Anterior cingulate cortex (tissue), 58 donors: ENCODE data around the gene RAB5A.
"Not testable (repeated sequence)": the region's sequence is repeated elsewhere in the genome, so short reads cannot be mapped to it uniquely, and the experiment has no call there.

ENCODE experiments used
- DNase-seq, 58 donors: peaks; one replicate each; lab custom pipeline; 2025; lab: John Stamatoyannopoulos, UW

Gene RAB5A

GRCh38 chr3:19945969-19946831, 697 bp upstream of the RAB5A start:
- DNase-seq, result peak in 12 of 58 donors; percentile 2 to 75 (median 20)

GRCh38 chr3:19947549-19948225, 790 bp downstream of the RAB5A start:
- DNase-seq, result peak in 49 of 58 donors; percentile 3 to 75 (median 49)

- no peak for DNase-seq
Measured at GRCh38 chr3:19948226-19948591, 1.3 kb downstream of the RAB5A start.

- DNase-seq, result no peak
Measured at GRCh38 chr3:19950316-19950715, 3.4 kb downstream of the RAB5A start.

GRCh38 chr3:19954676-19955075, 7.8 kb downstream of the RAB5A start:
- no peak for DNase-seq

- not testable (repeated sequence) for DNase-seq
Measured at GRCh38 chr3:19957354-19957753, 10.5 kb downstream of the RAB5A start.

GRCh38 chr3:19959505-19959904, 12.6 kb downstream of the RAB5A start:
- DNase-seq, result no peak

GRCh38 chr3:19960696-19961095, 13.8 kb downstream of the RAB5A start:
- no peak for DNase-seq

- DNase-seq, result no peak
Measured at GRCh38 chr3:19961960-19962359, 15.1 kb downstream of the RAB5A start.

- DNase-seq, result no peak
Measured at GRCh38 chr3:19967208-19967607, 20.3 kb downstream of the RAB5A start.

- DNase-seq, result no peak
Measured at GRCh38 chr3:19967812-19968211, 20.9 kb downstream of the RAB5A start.

GRCh38 chr3:19970327-19970726, 23.4 kb downstream of the RAB5A start:
- DNase-seq, result no peak

GRCh38 chr3:19972054-19972453, 25.2 kb downstream of the RAB5A start:
- no peak for DNase-seq

- DNase-seq, result not testable (repeated sequence)
Measured at GRCh38 chr3:19988904-19989303, 42.0 kb downstream of the RAB5A start.

GRCh38 chr3:19994796-19995195, 47.9 kb downstream of the RAB5A start:
- DNase-seq, result no peak

GRCh38 chr3:19997502-19997901, 50.6 kb downstream of the RAB5A start:
- DNase-seq, result no peak

- DNase-seq, result no peak
Measured at GRCh38 chr3:20001932-20002331, 55.0 kb downstream of the RAB5A start.

- DNase-seq, result no peak
Measured at GRCh38 chr3:20007960-20008359, 61.1 kb downstream of the RAB5A start.

- DNase-seq, result no peak
Measured at GRCh38 chr3:20008646-20009045, 61.7 kb downstream of the RAB5A start.

- no peak for DNase-seq
Measured at GRCh38 chr3:20012164-20012563, 65.3 kb downstream of the RAB5A start, which contains the start of gene PP2D1. Gene PP2D1, minus strand, starts transcription at chr3:20012264. Its CDS starts 192 bp downstream, at chr3:20012072.

GRCh38 chr3:20013396-20013795, 66.5 kb downstream of the RAB5A start:
- DNase-seq, result no peak

GRCh38 chr3:20015525-20015924, 68.6 kb downstream of the RAB5A start:
- DNase-seq, result no peak
